ENCODE data around the gene MTX2. TPM values are rescaled to one million over a fixed set of nuclear protein-coding genes. Genes with fewer than 3 reads are reported as not detected.

MTX2 gene
- total RNA-seq, 3 donors from 2014 or later (not counting 1 experiment from before 2014, with no cell fraction given): 3.8 to 8.7 (median 7.7) TPM

DNA sequence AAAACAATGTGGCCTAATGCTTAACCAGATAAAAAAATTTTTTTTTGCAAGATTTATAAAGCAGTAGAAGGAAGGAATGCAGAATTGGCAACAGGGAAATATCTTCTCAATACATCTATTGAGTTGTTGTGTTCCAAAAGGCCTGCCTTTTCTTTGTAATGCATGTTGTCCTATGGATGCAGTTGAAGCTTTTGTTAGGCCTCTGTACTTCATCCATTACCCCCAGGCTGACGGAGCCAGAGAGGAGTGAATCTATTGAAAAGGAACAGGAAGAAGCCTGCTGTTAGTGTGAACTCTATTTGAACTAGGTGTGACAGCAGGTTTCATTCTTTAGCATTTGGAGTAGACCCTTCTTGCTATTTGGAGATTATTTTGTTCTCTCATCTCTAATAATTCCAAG, 56.5 kb downstream of the MTX2 start:
- Histone ChIP-seq H3K9me3 (ENCODE audit: control insufficient read depth, insufficient read depth, low read length) (no peaks in the 10 kb centered on the region), H3K36me3 (ENCODE audit: control insufficient read depth, insufficient read depth, low read length) (peaks cover 3% of the 10 kb centered on the region), H3K4me3 (ENCODE audit: low read length) (no peak overlapping the region), H3K27me3 (ENCODE audit: control insufficient read depth, insufficient read depth, low read length) (no peaks in the 10 kb centered on the region), H3K4me1 (ENCODE audit: control insufficient read depth, insufficient read depth, low read length) (no peaks in the 10 kb centered on the region), H3K27ac (ENCODE audit: low read length) (no peak overlapping the region)
- H3K27me3 Mint-ChIP-seq (ENCODE audit: low read depth in 2 of 2): no peaks in the 10 kb centered on the region
- peaks cover 0 to 4% of the 10 kb centered on the region in 2 donors for H3K4me1 Mint-ChIP-seq
- H3K36me3 Mint-ChIP-seq: peaks cover 7% of the 10 kb centered on the region
- no peak overlapping the region for H3K27ac Mint-ChIP-seq
- no peak overlapping the region for H3K4me3 Mint-ChIP-seq
- intact Hi-C loops (cut with micrococcal nuclease): no loop called here
- no peak for DNase-seq
- no peaks in the 10 kb centered on the region for H3K9me3 Mint-ChIP-seq
- WGBS (ENCODE audit: insufficient coverage): no CpG with 5 or more reads among the region's 1 CpG
- TF ChIP-seq, protein P1, sequence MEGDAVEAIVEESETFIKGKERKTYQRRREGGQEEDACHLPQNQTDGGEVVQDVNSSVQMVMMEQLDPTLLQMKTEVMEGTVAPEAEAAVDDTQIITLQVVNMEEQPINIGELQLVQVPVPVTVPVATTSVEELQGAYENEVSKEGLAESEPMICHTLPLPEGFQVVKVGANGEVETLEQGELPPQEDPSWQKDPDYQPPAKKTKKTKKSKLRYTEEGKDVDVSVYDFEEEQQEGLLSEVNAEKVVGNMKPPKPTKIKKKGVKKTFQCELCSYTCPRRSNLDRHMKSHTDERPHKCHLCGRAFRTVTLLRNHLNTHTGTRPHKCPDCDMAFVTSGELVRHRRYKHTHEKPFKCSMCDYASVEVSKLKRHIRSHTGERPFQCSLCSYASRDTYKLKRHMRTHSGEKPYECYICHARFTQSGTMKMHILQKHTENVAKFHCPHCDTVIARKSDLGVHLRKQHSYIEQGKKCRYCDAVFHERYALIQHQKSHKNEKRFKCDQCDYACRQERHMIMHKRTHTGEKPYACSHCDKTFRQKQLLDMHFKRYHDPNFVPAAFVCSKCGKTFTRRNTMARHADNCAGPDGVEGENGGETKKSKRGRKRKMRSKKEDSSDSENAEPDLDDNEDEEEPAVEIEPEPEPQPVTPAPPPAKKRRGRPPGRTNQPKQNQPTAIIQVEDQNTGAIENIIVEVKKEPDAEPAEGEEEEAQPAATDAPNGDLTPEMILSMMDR (IDR thresholded peaks at IDR 0.05): no peak
- peak in 1 of 3 donors; percentile 31 for ATAC-seq

DNA sequence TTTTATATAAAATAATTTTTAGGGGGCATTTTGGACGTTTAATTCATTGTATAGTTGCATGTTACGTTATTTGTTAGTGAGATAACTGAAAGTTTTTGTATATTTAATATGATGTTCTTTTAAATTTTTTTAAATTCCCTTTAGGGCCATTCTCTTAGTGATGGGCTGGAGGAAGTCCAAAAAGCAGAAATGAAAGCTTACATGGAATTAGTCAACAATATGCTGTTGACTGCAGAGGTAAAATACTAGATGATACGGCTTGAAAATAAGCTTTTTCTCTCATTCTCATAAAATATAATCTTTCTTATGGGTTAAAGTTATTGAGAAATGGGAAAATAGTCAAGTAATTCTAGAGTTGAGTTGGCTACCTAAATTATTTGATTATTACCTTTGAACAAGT, 58.9 kb downstream of the MTX2 start:
- DNase-seq: no peak
- Histone ChIP-seq H3K4me3 (ENCODE audit: low read length) (no peak overlapping the region), H3K36me3 (ENCODE audit: control insufficient read depth, insufficient read depth, low read length) (peaks cover 3% of the 10 kb centered on the region), H3K27me3 (ENCODE audit: control insufficient read depth, insufficient read depth, low read length) (no peaks in the 10 kb centered on the region), H3K9me3 (ENCODE audit: control insufficient read depth, insufficient read depth, low read length) (no peaks in the 10 kb centered on the region), H3K27ac (ENCODE audit: low read length) (no peak overlapping the region), H3K4me1 (ENCODE audit: control insufficient read depth, insufficient read depth, low read length) (no peaks in the 10 kb centered on the region)
- intact Hi-C loops (cut with micrococcal nuclease): no loop called here
- peaks cover 7% of the 10 kb centered on the region for H3K36me3 Mint-ChIP-seq
- H3K27ac Mint-ChIP-seq: no peak overlapping the region
- H3K4me1 Mint-ChIP-seq: peaks cover 0 to 4% of the 10 kb centered on the region in 2 donors
- no peaks in the 10 kb centered on the region for H3K9me3 Mint-ChIP-seq
- WGBS (ENCODE audit: insufficient coverage): no CpG with 5 or more reads among the region's 3 CpGs
- TF ChIP-seq, protein P1 (IDR thresholded peaks at IDR 0.05): no peak
- no peak overlapping the region for H3K4me3 Mint-ChIP-seq
- ATAC-seq: no peak
- no peaks in the 10 kb centered on the region for H3K27me3 Mint-ChIP-seq (ENCODE audit: low read depth in 2 of 2)

GRCh38 chr2:176330612-176331011, 61.4 kb downstream of the MTX2 start:
- Mint-ChIP-seq H3K4me3 (no peak overlapping the region), H3K9me3 (no peaks in the 10 kb centered on the region), H3K27ac (no peak overlapping the region), H3K36me3 (peaks cover 7% of the 10 kb centered on the region), H3K27me3 (ENCODE audit: low read depth in 2 of 2) (no peaks in the 10 kb centered on the region), H3K4me1 (peaks cover 0 to 3% of the 10 kb centered on the region in 2 donors)
- intact Hi-C loops (cut with micrococcal nuclease): no loop called here
- TF ChIP-seq, protein P1 (IDR thresholded peaks at IDR 0.05): no peak
- Histone ChIP-seq H3K4me3 (ENCODE audit: low read length) (no peak overlapping the region), H3K4me1 (ENCODE audit: control insufficient read depth, insufficient read depth, low read length) (no peaks in the 10 kb centered on the region), H3K9me3 (ENCODE audit: control insufficient read depth, insufficient read depth, low read length) (no peaks in the 10 kb centered on the region), H3K27ac (ENCODE audit: low read length) (no peak overlapping the region), H3K36me3 (ENCODE audit: control insufficient read depth, insufficient read depth, low read length) (peaks cover 5% of the 10 kb centered on the region), H3K27me3 (ENCODE audit: control insufficient read depth, insufficient read depth, low read length) (no peaks in the 10 kb centered on the region)
- ATAC-seq (no peak), DNase-seq (no peak)
- no CpG with 5 or more reads among the region's 1 CpG for WGBS (ENCODE audit: insufficient coverage)

- Mint-ChIP-seq H3K4me3 (no peak overlapping the region), H3K9me3 (no peaks in the 10 kb centered on the region), H3K4me1 (no peaks in the 10 kb centered on the region), H3K27ac (no peak overlapping the region), H3K27me3 (ENCODE audit: low read depth in 2 of 2) (no peaks in the 10 kb centered on the region), H3K36me3 (peaks cover 7% of the 10 kb centered on the region)
- TF ChIP-seq, protein P1 (IDR thresholded peaks at IDR 0.05): no peak
- ATAC-seq (no peak), DNase-seq (no peak)
- intact Hi-C loops (cut with micrococcal nuclease): no loop called here
- WGBS (ENCODE audit: insufficient coverage): no CpG with 5 or more reads among the region's 1 CpG
- Histone ChIP-seq H3K36me3 (ENCODE audit: control insufficient read depth, insufficient read depth, low read length) (peaks cover 5% of the 10 kb centered on the region), H3K4me3 (ENCODE audit: low read length) (no peak overlapping the region), H3K27me3 (ENCODE audit: control insufficient read depth, insufficient read depth, low read length) (no peaks in the 10 kb centered on the region), H3K27ac (ENCODE audit: low read length) (no peak overlapping the region), H3K9me3 (ENCODE audit: control insufficient read depth, insufficient read depth, low read length) (no peaks in the 10 kb centered on the region), H3K4me1 (ENCODE audit: control insufficient read depth, insufficient read depth, low read length) (no peaks in the 10 kb centered on the region)
Measured at GRCh38 chr2:176331646-176332045, 62.4 kb downstream of the MTX2 start.
